OCI-LY7 (cell line): Measurements from ENCODE around the gene DDHD1.

Experiments used
- CTCF ChIP-seq: fragments of 200-600 bp; sonication (generic); conservative IDR thresholded peaks from 2 replicates; pipeline ENCODE4 v1.5.1; 2014; ENCODE audit warnings: mild to moderate bottlenecking, antibody characterized with exemption, low read length, moderate library complexity, mixed read lengths
- EZH2phosphoT487 ChIP-seq: fragments of 200-600 bp; sonication (generic); IDR thresholded peaks from 2 replicates; pipeline ENCODE4 v1.6.1; 2018; ENCODE audit warnings: low read depth, borderline replicate concordance, mild to moderate bottlenecking, mixed run types, antibody characterized with exemption, low read length, moderate library complexity, mixed read lengths

- no peak for TF ChIP-seq CTCF
- no peak for TF ChIP-seq EZH2phosphoT487
Measured at GRCh38 chr14:53034688-53035230, 118.4 kb downstream of the DDHD1 start.
